22Rv1 (cell line): ENCODE results near the gene ATP8A1.

Experiments used
- H3K27ac ChIP-seq: fragments of 450-650 bp; 2 replicates; pipeline ENCODE4 v1.5.1; 2017
- CTCF ChIP-seq: fragments of 450-650 bp; IDR thresholded peaks from 2 replicates; pipeline ENCODE4 v1.5.1; 2017; ENCODE audit warnings: mild to moderate bottlenecking
- ZFX ChIP-seq: fragments of 450-650 bp; IDR thresholded peaks from 2 replicates; pipeline ENCODE4 v1.6.1; 2017; ENCODE audit warnings: antibody characterized with exemption, borderline replicate concordance

The ATP8A1 gene

DNA sequence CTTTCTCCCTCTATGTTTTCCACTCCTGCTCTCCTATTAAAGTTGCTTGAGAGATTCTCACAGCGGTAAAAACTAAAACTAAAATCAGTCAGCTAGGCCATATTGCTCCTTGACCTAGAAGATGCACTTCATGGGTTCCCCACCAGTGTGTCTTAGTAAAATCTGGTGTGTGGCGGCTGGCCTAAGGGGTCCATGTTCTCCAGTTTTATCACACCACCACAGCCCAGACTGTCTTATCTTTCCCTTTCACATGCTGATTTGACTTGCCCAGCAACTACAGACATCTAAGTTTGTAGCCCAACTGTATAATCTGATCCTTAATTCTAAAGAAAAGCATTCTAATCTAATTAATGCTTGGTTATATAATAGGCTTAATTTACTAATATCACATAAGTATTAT, 68.0 kb downstream of the ATP8A1 start:
- no peak overlapping the region for H3K27ac ChIP-seq
- TF ChIP-seq ZFX: no peak
- no peak for TF ChIP-seq CTCF

DNA sequence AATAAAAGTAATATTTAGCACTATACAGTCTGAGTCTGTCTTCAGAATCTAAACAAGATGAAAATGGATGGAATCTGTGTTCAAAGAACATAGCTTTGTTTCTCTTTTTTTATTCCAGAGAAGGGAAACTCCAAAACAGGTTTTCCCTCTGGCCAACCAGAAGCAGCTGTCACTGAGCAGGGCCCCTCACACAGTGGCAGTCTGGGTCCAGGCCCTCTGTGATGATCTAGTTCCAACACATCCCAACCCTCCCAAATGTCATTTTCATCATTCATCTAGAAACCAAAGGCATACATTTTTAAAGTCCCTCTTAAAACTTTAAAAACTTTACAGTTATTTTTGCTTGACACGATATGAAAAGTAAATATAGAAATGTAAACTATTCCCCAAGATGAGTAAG, 70.1 kb downstream of the ATP8A1 start:
- H3K27ac ChIP-seq: no peak overlapping the region

DNA sequence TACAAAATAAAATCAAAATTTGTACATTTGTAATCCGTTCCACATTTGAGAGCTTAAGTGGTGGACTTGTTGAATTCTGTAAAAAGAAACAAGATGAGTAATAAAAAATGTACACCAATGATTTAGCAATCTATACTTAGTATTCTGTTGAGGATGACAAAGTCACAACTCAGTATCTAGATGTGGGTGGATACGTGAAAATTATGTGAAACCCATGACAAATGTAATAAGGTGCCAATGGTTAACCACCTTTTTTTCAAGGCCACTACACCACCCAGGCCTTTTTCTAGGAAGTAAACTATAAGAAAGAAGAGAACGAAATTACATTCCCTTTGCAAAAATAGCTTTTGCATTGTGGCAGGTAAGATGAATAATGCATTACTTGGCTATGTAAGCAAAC, 77.0 kb downstream of the ATP8A1 start:
- no peak overlapping the region for H3K27ac ChIP-seq
- TF ChIP-seq CTCF (no peak), ZFX (no peak)

More for the DNA sequence above, 70.1 kb downstream of the ATP8A1 start:
- TF ChIP-seq CTCF: no peak
- TF ChIP-seq ZFX: no peak

DNA sequence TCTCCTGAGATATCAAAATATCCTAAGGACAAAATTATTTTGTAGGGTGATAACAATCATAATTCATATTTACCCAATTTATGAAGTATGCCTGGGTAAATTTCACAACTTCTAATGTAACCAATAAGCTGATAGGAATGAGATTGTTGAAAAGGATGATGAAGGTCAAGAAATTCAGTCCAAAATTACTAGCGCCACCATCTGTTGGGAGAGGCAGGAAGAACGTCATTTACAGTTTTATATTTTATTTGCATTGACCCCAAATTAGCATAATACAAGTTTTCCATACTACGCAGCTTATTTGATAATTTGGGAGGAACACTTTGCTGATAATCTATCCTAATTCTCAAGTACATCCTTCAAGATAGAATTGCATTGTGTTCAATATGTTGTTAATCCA, 78.7 kb downstream of the ATP8A1 start:
- no peak overlapping the region for H3K27ac ChIP-seq
- TF ChIP-seq CTCF (peak; percentile 17), ZFX (no peak)

DNA sequence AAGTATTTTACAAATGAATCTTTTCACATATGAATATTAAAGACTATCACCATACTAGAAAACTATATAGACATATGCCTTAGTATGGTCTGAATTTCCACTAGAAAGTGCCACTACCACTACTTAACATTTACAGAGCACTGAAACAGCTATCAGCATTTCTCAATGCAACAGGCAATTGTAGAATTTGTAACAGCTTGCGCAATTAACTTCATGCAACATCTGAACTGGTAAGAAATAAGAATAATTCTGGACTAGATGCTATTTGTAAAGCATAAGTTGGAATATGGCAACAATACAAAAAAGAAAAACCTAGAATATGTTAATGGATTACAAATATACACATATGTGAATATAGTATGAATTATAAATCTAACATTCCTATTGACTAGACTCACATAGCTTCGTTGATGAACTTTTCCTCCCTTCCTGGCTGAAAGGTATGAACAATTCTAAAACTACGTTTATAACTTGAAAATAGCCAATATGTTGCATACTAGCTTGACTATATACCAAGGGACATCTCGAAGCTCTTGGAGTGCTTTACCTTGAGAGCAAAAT, 82.0 kb downstream of the ATP8A1 start:
- H3K27ac ChIP-seq: no peak overlapping the region
- TF ChIP-seq CTCF (no peak), ZFX (no peak)

DNA sequence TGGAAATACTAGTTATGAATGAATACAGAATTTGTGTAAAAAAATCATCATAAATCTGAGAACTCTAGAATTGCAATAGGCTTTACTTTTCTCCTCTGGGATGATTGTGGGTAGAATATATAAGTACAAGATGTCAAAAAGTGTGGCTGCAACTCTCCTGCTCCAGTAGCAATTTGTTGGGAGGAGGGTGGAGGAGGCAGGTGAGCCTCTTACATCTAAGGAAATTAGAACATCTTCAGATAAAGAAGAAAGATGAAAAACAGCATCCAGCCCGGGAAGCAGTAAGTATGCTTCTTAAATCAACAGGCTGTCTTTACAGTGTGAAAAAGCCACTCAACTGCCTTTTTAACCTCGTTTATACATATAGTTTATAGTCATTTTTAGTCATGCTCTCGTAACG, 83.7 kb downstream of the ATP8A1 start:
- no peak overlapping the region for H3K27ac ChIP-seq
- TF ChIP-seq CTCF (no peak), ZFX (no peak)

- no peak for TF ChIP-seq ZFX
- no peak for TF ChIP-seq CTCF
- H3K27ac ChIP-seq: no peak overlapping the region
These were observed 86.7 kb downstream of the ATP8A1 start for GRCh38 chr4:42570221-42570620.
